Measurements from ENCODE around the gene MTG2.
A peak's percentile ranks its signal among the peaks of the same experiment; 100 is the strongest.

MTG2 gene

GRCh38 chr20:62183426-62184142 lies 756 bp downstream of the MTG2 start:
- Histone ChIP-seq H3K79me2 (ENCODE audit: low read length) (peaks cover 65% of the 10 kb centered on the region), H3K9ac (ENCODE audit: low read length) (peak overlapping the region; percentile 87), H2AFZ (ENCODE audit: low read depth, low read length) (no peak overlapping the region), H3K36me3 (replicated peaks; ENCODE audit: low read depth, low read length) (no peaks in the 10 kb centered on the region), H3K27ac (ENCODE audit: low read length) (peak overlapping the region; percentile 78), H3K4me3 (ENCODE audit: low read length) (peak overlapping the region; percentile 87), H3K4me1 (ENCODE audit: low read length) (peaks cover 29% of the 10 kb centered on the region), H3K27me3 (ENCODE audit: low read depth, low read length) (no peaks in the 10 kb centered on the region), H3K4me2 (ENCODE audit: low read length) (peak overlapping the region; percentile 98), H4K20me1 (ENCODE audit: insufficient read depth, low read length) (peaks cover 3% of the 10 kb centered on the region; the same call in 1 of the 2 replicates), H3K9me3 (ENCODE audit: insufficient read depth, low read length) (no peaks in the 10 kb centered on the region)
- no peak for TF ChIP-seq CTCF (IDR thresholded peaks at IDR 0.05; ENCODE audit: low read depth, low read length)
- TF ChIP-seq EZH2phosphoT487 (IDR thresholded peaks at IDR 0.05; ENCODE audit: low read depth): no peak

- Histone ChIP-seq H3K9me3 (ENCODE audit: insufficient read depth, low read length) (no peaks in the 10 kb centered on the region), H3K79me2 (ENCODE audit: low read length) (peaks cover 86% of the 10 kb centered on the region), H3K27ac (ENCODE audit: low read length) (peak overlapping the region; percentile 45; the same call in 1 of the 2 replicates), H2AFZ (ENCODE audit: low read depth, low read length) (no peak overlapping the region), H3K9ac (ENCODE audit: low read length) (0 out of 2 replicates have a peak overlapping the region, but pooled peaks have one; percentile 5), H3K27me3 (ENCODE audit: low read depth, low read length) (no peaks in the 10 kb centered on the region), H3K4me3 (ENCODE audit: low read length) (peak overlapping the region; percentile 42), H3K36me3 (replicated peaks; ENCODE audit: low read depth, low read length) (peaks cover 9% of the 10 kb centered on the region), H3K4me2 (ENCODE audit: low read length) (peak overlapping the region; percentile 61), H4K20me1 (ENCODE audit: insufficient read depth, low read length) (peaks cover 7% of the 10 kb centered on the region), H3K4me1 (ENCODE audit: low read length) (peaks cover 29% of the 10 kb centered on the region)
- no peak for TF ChIP-seq CTCF (IDR thresholded peaks at IDR 0.05; ENCODE audit: low read depth, low read length)
- no peak for TF ChIP-seq EZH2phosphoT487 (IDR thresholded peaks at IDR 0.05; ENCODE audit: low read depth)
Measured at GRCh38 chr20:62186096-62186426, 3.2 kb downstream of the MTG2 start.

- Histone ChIP-seq H3K9me3 (ENCODE audit: insufficient read depth, low read length) (no peaks in the 10 kb centered on the region), H3K4me3 (ENCODE audit: low read length) (no peak overlapping the region), H3K9ac (ENCODE audit: low read length) (no peak overlapping the region), H3K4me1 (ENCODE audit: low read length) (peaks cover 23% of the 10 kb centered on the region), H3K27me3 (ENCODE audit: low read depth, low read length) (no peaks in the 10 kb centered on the region), H3K36me3 (replicated peaks; ENCODE audit: low read depth, low read length) (peaks cover 9% of the 10 kb centered on the region), H3K4me2 (ENCODE audit: low read length) (no peak overlapping the region), H4K20me1 (ENCODE audit: insufficient read depth, low read length) (peaks cover 7% of the 10 kb centered on the region), H2AFZ (ENCODE audit: low read depth, low read length) (no peak overlapping the region), H3K79me2 (ENCODE audit: low read length) (peaks cover 87% of the 10 kb centered on the region), H3K27ac (ENCODE audit: low read length) (no peak overlapping the region)
- TF ChIP-seq CTCF (IDR thresholded peaks at IDR 0.05; ENCODE audit: low read depth, low read length): no peak
- no peak for TF ChIP-seq EZH2phosphoT487 (IDR thresholded peaks at IDR 0.05; ENCODE audit: low read depth)
Measured at GRCh38 chr20:62186887-62187866, 4.3 kb downstream of the MTG2 start.
